ENCODE results near the gene MX1.

DNA sequence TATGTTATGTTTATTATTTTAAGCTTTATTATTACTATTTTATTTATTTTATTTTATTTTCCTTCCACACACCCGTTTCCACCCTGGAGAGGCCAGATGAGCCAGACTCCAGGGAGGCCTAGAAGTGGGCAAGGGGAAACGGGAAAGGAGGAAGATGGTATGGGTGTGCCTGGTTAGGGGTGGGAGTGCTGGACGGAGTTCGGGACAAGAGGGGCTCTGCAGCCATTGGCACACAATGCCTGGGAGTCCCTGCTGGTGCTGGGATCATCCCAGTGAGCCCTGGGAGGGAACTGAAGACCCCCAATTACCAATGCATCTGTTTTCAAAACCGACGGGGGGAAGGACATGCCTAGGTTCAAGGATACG lies 468 bp upstream of the MX1 start:
- TF ChIP-seq, protein P1, sequence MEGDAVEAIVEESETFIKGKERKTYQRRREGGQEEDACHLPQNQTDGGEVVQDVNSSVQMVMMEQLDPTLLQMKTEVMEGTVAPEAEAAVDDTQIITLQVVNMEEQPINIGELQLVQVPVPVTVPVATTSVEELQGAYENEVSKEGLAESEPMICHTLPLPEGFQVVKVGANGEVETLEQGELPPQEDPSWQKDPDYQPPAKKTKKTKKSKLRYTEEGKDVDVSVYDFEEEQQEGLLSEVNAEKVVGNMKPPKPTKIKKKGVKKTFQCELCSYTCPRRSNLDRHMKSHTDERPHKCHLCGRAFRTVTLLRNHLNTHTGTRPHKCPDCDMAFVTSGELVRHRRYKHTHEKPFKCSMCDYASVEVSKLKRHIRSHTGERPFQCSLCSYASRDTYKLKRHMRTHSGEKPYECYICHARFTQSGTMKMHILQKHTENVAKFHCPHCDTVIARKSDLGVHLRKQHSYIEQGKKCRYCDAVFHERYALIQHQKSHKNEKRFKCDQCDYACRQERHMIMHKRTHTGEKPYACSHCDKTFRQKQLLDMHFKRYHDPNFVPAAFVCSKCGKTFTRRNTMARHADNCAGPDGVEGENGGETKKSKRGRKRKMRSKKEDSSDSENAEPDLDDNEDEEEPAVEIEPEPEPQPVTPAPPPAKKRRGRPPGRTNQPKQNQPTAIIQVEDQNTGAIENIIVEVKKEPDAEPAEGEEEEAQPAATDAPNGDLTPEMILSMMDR (conservative IDR thresholded peaks at IDR 0.05; ENCODE audit: low read length), result no peak
- TF ChIP-seq EZH2phosphoT487 (IDR thresholded peaks at IDR 0.05; ENCODE audit: borderline replicate concordance, low read depth, low read length), result no peak

All from OCI-LY7 (cell line).